GM10266 (cell line): Measurements from ENCODE around the gene NXPH4.

Experiments used
- DNase-seq: peaks from one replicate; pipeline ENCODE4 v3.0.0; 2012; ENCODE audit errors: extremely low spot score
- TF ChIP-seq, protein P1 (sequence below): IDR thresholded peaks from 2 replicates; pipeline ENCODE4 v1.5.1; 2012; ENCODE audit warnings: mild to moderate bottlenecking, low read depth; ENCODE audit not compliant: control insufficient read depth, insufficient read depth; ENCODE audit errors: missing control alignments

Gene NXPH4

GRCh38 chr12:57208631-57209282, 7.8 kb upstream of the NXPH4 start:
- TF ChIP-seq, protein P1, sequence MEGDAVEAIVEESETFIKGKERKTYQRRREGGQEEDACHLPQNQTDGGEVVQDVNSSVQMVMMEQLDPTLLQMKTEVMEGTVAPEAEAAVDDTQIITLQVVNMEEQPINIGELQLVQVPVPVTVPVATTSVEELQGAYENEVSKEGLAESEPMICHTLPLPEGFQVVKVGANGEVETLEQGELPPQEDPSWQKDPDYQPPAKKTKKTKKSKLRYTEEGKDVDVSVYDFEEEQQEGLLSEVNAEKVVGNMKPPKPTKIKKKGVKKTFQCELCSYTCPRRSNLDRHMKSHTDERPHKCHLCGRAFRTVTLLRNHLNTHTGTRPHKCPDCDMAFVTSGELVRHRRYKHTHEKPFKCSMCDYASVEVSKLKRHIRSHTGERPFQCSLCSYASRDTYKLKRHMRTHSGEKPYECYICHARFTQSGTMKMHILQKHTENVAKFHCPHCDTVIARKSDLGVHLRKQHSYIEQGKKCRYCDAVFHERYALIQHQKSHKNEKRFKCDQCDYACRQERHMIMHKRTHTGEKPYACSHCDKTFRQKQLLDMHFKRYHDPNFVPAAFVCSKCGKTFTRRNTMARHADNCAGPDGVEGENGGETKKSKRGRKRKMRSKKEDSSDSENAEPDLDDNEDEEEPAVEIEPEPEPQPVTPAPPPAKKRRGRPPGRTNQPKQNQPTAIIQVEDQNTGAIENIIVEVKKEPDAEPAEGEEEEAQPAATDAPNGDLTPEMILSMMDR = no peak
- no peak for DNase-seq

DNA sequence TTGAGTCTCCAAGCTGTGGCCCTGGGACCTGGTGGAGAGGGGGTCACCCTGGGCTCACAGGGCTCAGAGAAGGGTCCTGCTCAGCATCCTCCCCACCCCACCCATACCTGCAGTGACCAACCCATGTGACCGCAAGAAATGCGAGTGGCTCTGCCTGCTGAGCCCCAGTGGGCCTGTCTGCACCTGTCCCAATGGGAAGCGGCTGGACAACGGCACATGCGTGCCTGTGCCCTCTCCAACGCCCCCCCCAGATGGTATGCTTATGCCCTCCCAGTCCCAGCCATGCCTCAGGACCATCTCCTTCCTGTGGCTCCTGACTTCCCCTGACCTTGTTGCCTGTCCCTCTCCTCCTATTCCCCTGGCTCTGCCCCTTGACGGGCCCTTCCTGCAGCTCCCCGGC, 6.7 kb upstream of the NXPH4 start:
- no peak for DNase-seq
- TF ChIP-seq, protein P1 = no peak

GRCh38 chr12:57210461-57210860, 6.1 kb upstream of the NXPH4 start:
- no peak for DNase-seq

DNA sequence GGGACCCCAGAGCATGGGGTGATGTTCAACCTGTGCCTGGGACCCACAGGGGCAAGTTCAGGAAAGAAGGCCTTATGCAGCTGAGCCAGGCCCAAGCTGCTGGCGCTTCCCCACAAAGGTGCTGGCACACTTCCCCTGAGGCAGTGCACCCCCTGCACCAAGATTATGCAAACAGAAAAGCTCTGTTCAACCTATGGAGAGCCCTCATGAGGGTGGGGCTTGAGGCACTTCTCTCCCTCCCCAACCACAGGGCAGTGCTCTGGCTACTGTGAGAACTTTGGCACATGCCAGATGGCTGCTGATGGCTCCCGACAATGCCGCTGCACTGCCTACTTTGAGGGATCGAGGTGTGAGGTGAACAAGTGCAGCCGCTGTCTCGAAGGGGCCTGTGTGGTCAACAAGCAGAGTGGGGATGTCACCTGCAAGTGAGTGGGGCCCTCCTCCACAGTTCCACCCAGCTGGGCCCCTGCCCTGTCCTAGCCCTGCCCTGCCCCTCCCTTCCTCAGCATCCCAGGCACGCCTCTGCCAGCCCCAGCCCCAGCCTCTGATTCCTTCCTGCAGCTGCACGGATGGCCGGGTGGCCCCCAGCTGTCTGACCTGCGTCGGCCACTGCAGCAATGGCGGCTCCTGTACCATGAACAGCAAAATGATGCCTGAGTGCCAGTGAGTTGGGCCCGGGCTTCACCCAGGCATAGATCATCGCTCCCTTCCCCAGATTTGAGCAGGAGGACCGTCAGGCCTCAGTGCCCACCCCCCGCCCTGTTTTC, 5.5 kb upstream of the NXPH4 start:
- DNase-seq = no peak
- TF ChIP-seq, protein P1 = no peak

More at GRCh38 chr12:57210461-57210860, 6.1 kb upstream of the NXPH4 start:
- TF ChIP-seq, protein P1 = no peak

GRCh38 chr12:57211791-57212700, 4.5 kb upstream of the NXPH4 start:
- no peak for DNase-seq
- TF ChIP-seq, protein P1 = no peak

DNA sequence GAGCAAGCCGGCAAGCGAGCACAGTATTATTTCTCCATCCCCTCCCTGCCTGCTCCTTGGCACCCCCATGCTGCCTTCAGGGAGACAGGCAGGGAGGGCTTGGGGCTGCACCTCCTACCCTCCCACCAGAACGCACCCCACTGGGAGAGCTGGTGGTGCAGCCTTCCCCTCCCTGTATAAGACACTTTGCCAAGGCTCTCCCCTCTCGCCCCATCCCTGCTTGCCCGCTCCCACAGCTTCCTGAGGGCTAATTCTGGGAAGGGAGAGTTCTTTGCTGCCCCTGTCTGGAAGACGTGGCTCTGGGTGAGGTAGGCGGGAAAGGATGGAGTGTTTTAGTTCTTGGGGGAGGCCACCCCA, 3.9 kb upstream of the NXPH4 start:
- TF ChIP-seq, protein P1 = no peak
- DNase-seq = no peak
